Mesendoderm (in vitro differentiated cells): Measurements from ENCODE around the gene ZNF212.

Source experiments
- DNase-seq: peaks from one replicate; pipeline ENCODE4 v3.0.0; 2013
- H2AK5ac ChIP-seq: 2 replicates; pipeline ENCODE4 v1.6.1; 2013; ENCODE audit warnings: low read length, inconsistent platforms
- H2BK120ac ChIP-seq: 2 replicates; pipeline ENCODE4 v1.6.1; 2013; ENCODE audit warnings: low read depth, mild to moderate bottlenecking, low read length, moderate library complexity, mixed read lengths
- H2BK15ac ChIP-seq: replicated peaks from 2 replicates; pipeline ENCODE4 v1.6.1; 2013; ENCODE audit warnings: low read depth, mild to moderate bottlenecking, moderate library complexity
- H2BK5ac ChIP-seq: 2 replicates; pipeline ENCODE4 v1.6.1; 2013; ENCODE audit warnings: low read length, inconsistent platforms
- H3K18ac ChIP-seq: 2 replicates; pipeline ENCODE4 v1.6.1; 2013; ENCODE audit warnings: mild to moderate bottlenecking, low read length, mixed read lengths
- H3K23ac ChIP-seq: one replicate; pipeline ENCODE4 v1.6.1; 2013; ENCODE audit warnings: low read length
- H3K27ac ChIP-seq: 2 replicates; pipeline ENCODE4 v1.5.1; 2013; ENCODE audit warnings: low read depth, mild to moderate bottlenecking, inconsistent platforms, low read length, moderate library complexity
- H3K27me3 ChIP-seq: 2 replicates; pipeline ENCODE4 v1.6.1; 2013; ENCODE audit warnings: low read length, control low read depth, mild to moderate bottlenecking, inconsistent platforms; ENCODE audit not compliant: insufficient read depth, poor library complexity
- H3K36me3 ChIP-seq: 2 replicates; pipeline ENCODE4 v1.6.1; 2013; ENCODE audit warnings: low read length, inconsistent platforms; ENCODE audit not compliant: control insufficient read depth, insufficient read depth
- H3K4ac ChIP-seq: one replicate; pipeline ENCODE4 v1.6.1; 2013; ENCODE audit warnings: low read depth, mild to moderate bottlenecking, low read length, moderate library complexity
- H3K4me1 ChIP-seq: 2 replicates; pipeline ENCODE4 v1.6.1; 2013; ENCODE audit warnings: low read depth, low read length, inconsistent platforms; ENCODE audit not compliant: control insufficient read depth
- H3K4me2 ChIP-seq: 2 replicates; pipeline ENCODE4 v1.6.1; 2013; ENCODE audit warnings: low read length
- H3K4me3 ChIP-seq: 2 replicates; pipeline ENCODE4 v1.5.1; 2013; ENCODE audit warnings: mild to moderate bottlenecking, low read length
- H3K56ac ChIP-seq: one replicate; pipeline ENCODE4 v1.6.1; 2013; ENCODE audit warnings: low read length
- H3K79me1 ChIP-seq: 2 replicates; pipeline ENCODE4 v1.6.1; 2013; ENCODE audit warnings: low read length, inconsistent platforms
- H3K79me2 ChIP-seq: 2 replicates; pipeline ENCODE4 v1.6.1; 2013; ENCODE audit warnings: mild to moderate bottlenecking, low read length; ENCODE audit not compliant: control insufficient read depth, insufficient read depth
- H3K9ac ChIP-seq: 2 replicates; pipeline ENCODE4 v1.6.1; 2013; ENCODE audit warnings: low read length, inconsistent platforms
- H4K5ac ChIP-seq: one replicate; pipeline ENCODE4 v1.6.1; 2013; ENCODE audit warnings: low read length
- H4K8ac ChIP-seq: one replicate; pipeline ENCODE4 v1.6.1; 2013; ENCODE audit warnings: low read depth, mild to moderate bottlenecking, control low read depth, low read length, moderate library complexity
- WGBS: extraction: QIAGEN DNeasy Blood & Tissue Kit; methylation state at CpG from one replicate; pipeline ENCODE4 v1.1.7; 2013; ENCODE audit warnings: low lambda C conversion rate, missing lambda C conversion rate; ENCODE audit not compliant: insufficient coverage; ENCODE audit errors: extremely low coverage; 5-methylcytosine and 5-hydroxymethylcytosine counted together

Gene ZNF212

GRCh38 chr7:149257146-149257545, 17.7 kb downstream of the ZNF212 start:
- no peaks in the 10 kb centered on the region for H3K79me1 ChIP-seq
- H3K56ac ChIP-seq, result no peak overlapping the region
- H3K4me1 ChIP-seq, result no peaks in the 10 kb centered on the region
- H4K8ac ChIP-seq, result no peak overlapping the region
- no peaks in the 10 kb centered on the region for H3K27me3 ChIP-seq
- H2AK5ac ChIP-seq, result no peak overlapping the region
- no peak overlapping the region for H3K23ac ChIP-seq
- WGBS, result no CpG with 5 or more reads among the region's 2 CpGs
- H3K36me3 ChIP-seq, result peaks cover 6% of the 10 kb centered on the region
- DNase-seq, result no peak
- no peak overlapping the region for H3K27ac ChIP-seq
- H4K5ac ChIP-seq, result no peak overlapping the region
- H3K18ac ChIP-seq, result no peak overlapping the region
- H3K9ac ChIP-seq, result no peak overlapping the region
- no peak overlapping the region for H2BK5ac ChIP-seq
- H3K4ac ChIP-seq, result no peak overlapping the region
- H3K79me2 ChIP-seq, result no peaks in the 10 kb centered on the region
- H3K4me3 ChIP-seq, result no peak overlapping the region
- H2BK120ac ChIP-seq, result no peak overlapping the region
- H3K4me2 ChIP-seq, result no peak overlapping the region
- no peak overlapping the region for H2BK15ac ChIP-seq

- Histone ChIP-seq H3K4me1 (no peaks in the 10 kb centered on the region), H3K27ac (no peak overlapping the region), H3K18ac (peak overlapping the region; percentile 46), H4K5ac (no peak overlapping the region), H3K79me1 (no peaks in the 10 kb centered on the region), H3K4me3 (no peak overlapping the region), H3K9ac (peak overlapping the region; percentile 66), H2AK5ac (no peak overlapping the region), H3K79me2 (no peaks in the 10 kb centered on the region), H3K27me3 (no peaks in the 10 kb centered on the region), H3K23ac (no peak overlapping the region), H4K8ac (peak overlapping the region; percentile 1), H2BK120ac (no peak overlapping the region), H3K4ac (no peak overlapping the region), H2BK15ac (no peak overlapping the region), H3K56ac (peak overlapping the region; percentile 75), H3K4me2 (peak overlapping the region; percentile 30), H3K36me3 (no peaks in the 10 kb centered on the region), H2BK5ac (no peak overlapping the region)
- DNase-seq, result peak; percentile 39
- no CpG with 5 or more reads among the region's 16 CpGs for WGBS
Measured at GRCh38 chr7:149261316-149261828, 21.9 kb downstream of the ZNF212 start.

DNA sequence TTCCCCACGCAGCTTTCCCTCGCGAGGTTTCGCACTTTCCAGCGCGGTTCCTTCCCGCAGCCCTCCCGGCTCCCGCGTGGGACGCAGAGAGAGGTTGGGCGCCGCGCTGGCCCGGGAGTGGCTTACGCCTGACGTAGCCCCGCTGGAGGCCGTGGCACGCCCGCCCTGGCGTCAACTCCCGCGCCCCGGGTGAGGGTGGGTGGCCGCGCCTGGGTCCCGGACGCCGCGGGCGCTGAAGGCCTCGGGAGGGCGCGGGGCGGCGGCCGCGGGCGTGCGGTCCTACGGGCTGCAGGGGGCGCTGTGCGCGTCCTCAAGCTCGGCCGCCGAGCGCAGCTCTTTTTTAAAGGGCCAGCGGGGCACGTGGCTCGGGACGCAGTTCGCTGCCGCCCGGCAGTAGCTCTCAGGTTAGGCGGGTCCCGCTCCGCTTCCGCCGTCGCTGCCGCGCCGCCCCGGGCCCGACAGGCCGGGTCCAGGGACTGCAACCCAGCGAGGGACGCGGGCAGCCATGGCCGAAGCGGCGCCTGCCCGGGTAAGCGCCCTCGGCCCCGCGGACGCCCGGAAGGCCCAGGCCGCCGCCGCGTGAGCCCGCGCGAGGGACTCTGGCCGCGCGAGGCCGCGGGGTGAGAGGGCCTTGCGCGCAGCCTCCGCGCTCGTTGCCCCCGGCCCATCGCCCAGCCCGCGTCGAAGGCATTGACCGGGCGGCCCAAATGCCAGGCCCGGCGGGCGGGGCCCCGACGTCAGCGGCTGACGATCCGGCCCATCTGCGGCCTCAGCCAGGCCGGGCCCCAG, 22.6 kb downstream of the ZNF212 start, which contains the start of gene ZNF783:
ZNF783 (plus strand) TSS at position 368 of the 789 bp plus-strand sequence; CDS start at position 506, 138 bp downstream.
- H3K23ac ChIP-seq, result no peak within 1 kb of the TSS
- no peaks in the 10 kb centered on the region for H3K79me1 ChIP-seq
- peak within 1 kb of the TSS; percentile 94 for H4K8ac ChIP-seq
- no peaks in the 10 kb centered on the region for H3K27me3 ChIP-seq
- H3K4me3 ChIP-seq, result peak within 1 kb of the TSS; percentile 24
- peak within 1 kb of the TSS; percentile 91 for H3K56ac ChIP-seq
- H3K18ac ChIP-seq, result peak within 1 kb of the TSS; percentile 72
- no peaks in the 10 kb centered on the region for H3K79me2 ChIP-seq
- peak within 1 kb of the TSS; percentile 88 for H3K9ac ChIP-seq
- peak within 1 kb of the TSS; percentile 89 for H3K4ac ChIP-seq
- H3K4me2 ChIP-seq, result peak within 1 kb of the TSS; percentile 61
- WGBS, result no CpG with 5 or more reads among the region's 115 CpGs
- H3K4me1 ChIP-seq, result no peaks in the 10 kb centered on the region
- H2AK5ac ChIP-seq, result no peak within 1 kb of the TSS
- no peak within 1 kb of the TSS for H2BK15ac ChIP-seq
- no peak within 1 kb of the TSS for H2BK120ac ChIP-seq
- DNase-seq, result peak; percentile 92
- no peaks in the 10 kb centered on the region for H3K36me3 ChIP-seq
- H4K5ac ChIP-seq, result no peak within 1 kb of the TSS
- H2BK5ac ChIP-seq, result no peak within 1 kb of the TSS
- H3K27ac ChIP-seq, result no peak within 1 kb of the TSS

DNA sequence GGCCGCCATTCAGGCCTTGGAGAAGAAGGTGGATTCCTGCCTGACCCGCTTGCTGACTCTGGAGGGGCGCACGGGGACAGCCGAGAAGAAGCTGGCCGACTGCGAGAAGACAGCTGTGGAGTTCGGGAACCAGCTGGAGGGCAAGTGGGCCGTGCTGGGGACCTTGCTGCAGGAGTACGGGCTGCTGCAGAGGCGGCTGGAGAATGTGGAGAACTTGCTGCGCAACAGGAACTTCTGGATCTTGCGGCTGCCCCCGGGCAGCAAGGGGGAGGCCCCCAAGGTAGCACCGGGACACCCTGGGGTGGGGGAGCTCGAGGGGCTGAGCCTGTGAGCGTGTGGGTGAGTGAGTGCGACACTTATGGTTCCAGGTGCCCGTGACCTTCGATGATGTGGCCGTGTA, 27.0 kb downstream of the ZNF212 start:
- Histone ChIP-seq H4K8ac (no peak overlapping the region), H3K79me1 (no peaks in the 10 kb centered on the region), H3K36me3 (peaks cover 2% of the 10 kb centered on the region), H2BK5ac (no peak overlapping the region), H3K23ac (no peak overlapping the region), H3K4me3 (no peak overlapping the region), H2BK120ac (no peak overlapping the region), H2BK15ac (no peak overlapping the region), H3K4me2 (no peak overlapping the region), H3K56ac (no peak overlapping the region), H3K4me1 (no peaks in the 10 kb centered on the region), H2AK5ac (no peak overlapping the region), H3K27ac (no peak overlapping the region), H3K18ac (no peak overlapping the region), H3K79me2 (no peaks in the 10 kb centered on the region), H3K9ac (no peak overlapping the region), H3K4ac (no peak overlapping the region), H3K27me3 (no peaks in the 10 kb centered on the region), H4K5ac (no peak overlapping the region)
- no peak for DNase-seq
- no CpG with 5 or more reads among the region's 21 CpGs for WGBS

- Histone ChIP-seq H4K5ac (no peak overlapping the region), H3K4me2 (no peak overlapping the region), H3K4me3 (no peak overlapping the region), H2BK15ac (no peak overlapping the region), H3K4ac (no peak overlapping the region), H3K27ac (no peak overlapping the region), H3K23ac (no peak overlapping the region), H3K36me3 (peaks cover 2% of the 10 kb centered on the region), H3K56ac (no peak overlapping the region), H3K18ac (no peak overlapping the region), H3K27me3 (no peaks in the 10 kb centered on the region), H3K79me2 (no peaks in the 10 kb centered on the region), H4K8ac (no peak overlapping the region), H2BK120ac (no peak overlapping the region), H3K79me1 (no peaks in the 10 kb centered on the region), H3K4me1 (no peaks in the 10 kb centered on the region), H2AK5ac (no peak overlapping the region), H2BK5ac (no peak overlapping the region), H3K9ac (no peak overlapping the region)
- no peak for DNase-seq
- no CpG with 5 or more reads among the region's 8 CpGs for WGBS
Measured at GRCh38 chr7:149267733-149268132, 28.3 kb downstream of the ZNF212 start.
